GM21526 (cell line): Measurements from ENCODE around the gene ZNF25.
"Not testable (repeated sequence)": the region's sequence is repeated elsewhere in the genome, so short reads cannot be mapped to it uniquely, and the experiment has no call there.

Experiments used
- ATAC-seq: cut with Tn5 transposase; IDR thresholded peaks from one replicate; pipeline ENCODE4 v1.9.1; 2021; ENCODE audit warnings: moderate library complexity; ENCODE audit not compliant: unreplicated experiment, low FRiP score

The ZNF25 gene

DNA sequence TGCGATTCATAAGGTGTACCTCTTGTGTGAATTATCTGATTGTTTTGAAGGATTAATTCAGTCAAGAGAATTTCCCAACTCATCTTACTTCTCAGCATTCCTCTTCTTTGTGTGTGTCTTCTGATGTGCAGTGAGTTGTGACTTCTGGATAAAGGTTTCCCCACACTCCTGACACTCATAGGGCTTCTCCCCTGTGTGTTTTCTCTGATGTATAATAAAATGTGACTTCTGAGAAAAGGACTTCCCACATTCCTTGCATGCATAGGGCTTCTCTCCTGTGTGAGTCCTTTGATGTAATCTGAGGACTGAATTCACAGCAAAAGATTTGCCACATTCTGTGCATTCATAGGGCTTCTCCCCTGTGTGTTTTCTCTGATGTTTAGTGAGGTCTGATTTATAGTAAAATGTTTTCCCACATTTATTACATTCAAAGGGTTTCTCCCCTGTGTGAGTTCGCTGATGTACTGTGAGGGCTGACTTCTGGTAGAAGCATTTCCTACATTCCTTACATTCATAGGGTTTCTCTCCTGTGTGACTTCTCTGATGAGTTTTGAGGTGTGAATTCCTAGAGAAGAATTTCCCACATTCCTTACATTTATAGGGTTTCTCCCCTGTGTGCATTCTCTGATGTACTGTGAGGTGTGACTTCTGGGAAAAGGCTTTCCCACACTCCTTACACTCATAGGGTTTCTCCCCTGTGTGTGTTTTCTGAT lies 24.2 kb downstream of the ZNF25 start:
- no peak for ATAC-seq

GRCh38 chr10:37948210-37948609 lies 28.2 kb downstream of the ZNF25 start:
- no peak for ATAC-seq

DNA sequence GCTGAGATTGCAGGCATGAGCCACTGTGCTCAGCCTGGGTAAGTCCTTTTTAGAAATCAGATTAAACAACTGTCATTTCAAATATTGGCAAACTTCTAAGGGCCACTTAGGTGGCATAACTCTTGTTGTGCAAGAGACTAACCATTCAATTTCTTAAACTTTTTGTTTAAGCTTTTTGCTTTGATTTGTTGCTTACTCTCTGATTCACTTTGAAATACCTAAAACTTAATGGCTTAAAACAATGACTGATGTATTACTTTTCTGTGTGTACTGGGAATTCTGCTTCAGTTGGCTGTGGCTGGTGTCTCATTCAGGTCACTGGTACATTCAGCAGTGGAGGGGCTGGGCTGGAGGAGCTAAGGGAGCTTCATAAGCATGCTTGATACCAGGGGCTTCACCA lies 28.9 kb downstream of the ZNF25 start:
- no peak for ATAC-seq

GRCh38 chr10:37937864-37938263 lies 38.6 kb downstream of the ZNF25 start:
- ATAC-seq = no peak

GRCh38 chr10:37934791-37935190 lies 41.7 kb downstream of the ZNF25 start:
- ATAC-seq = no peak

GRCh38 chr10:37930423-37930822 lies 46.0 kb downstream of the ZNF25 start:
- no peak for ATAC-seq

DNA sequence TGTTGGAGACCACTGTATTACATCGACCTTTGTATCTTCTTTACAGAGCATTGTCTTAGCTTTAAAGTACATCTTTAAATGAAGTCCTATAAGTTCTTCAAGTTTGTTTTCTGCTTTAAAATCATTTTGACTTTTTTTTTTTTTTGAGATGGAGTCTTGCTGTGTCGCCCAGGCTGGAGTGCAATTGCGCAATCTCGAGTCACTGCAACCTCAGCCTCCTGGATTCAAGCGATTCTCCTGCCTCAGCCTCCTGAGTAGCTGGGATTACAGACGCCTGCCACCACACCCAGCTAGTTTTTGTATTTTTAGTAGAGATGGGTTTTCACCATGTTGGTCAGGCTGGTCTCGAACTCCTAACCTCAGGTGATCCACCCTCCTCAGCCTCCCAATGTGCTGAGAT lies 68.3 kb downstream of the ZNF25 start:
- not testable (repeated sequence) for ATAC-seq

- no peak for ATAC-seq
Observed at GRCh38 chr10:37906382-37906781, 70.1 kb downstream of the ZNF25 start.
